Measurements from ENCODE around the gene POU3F2.

Gene POU3F2

GRCh38 chr6:98831057-98831958 lies 3.1 kb upstream of the POU3F2 start:
- no peak for DNase-seq

- no peak for DNase-seq
Measured at GRCh38 chr6:98831959-98832283, 2.5 kb upstream of the POU3F2 start.

DNA sequence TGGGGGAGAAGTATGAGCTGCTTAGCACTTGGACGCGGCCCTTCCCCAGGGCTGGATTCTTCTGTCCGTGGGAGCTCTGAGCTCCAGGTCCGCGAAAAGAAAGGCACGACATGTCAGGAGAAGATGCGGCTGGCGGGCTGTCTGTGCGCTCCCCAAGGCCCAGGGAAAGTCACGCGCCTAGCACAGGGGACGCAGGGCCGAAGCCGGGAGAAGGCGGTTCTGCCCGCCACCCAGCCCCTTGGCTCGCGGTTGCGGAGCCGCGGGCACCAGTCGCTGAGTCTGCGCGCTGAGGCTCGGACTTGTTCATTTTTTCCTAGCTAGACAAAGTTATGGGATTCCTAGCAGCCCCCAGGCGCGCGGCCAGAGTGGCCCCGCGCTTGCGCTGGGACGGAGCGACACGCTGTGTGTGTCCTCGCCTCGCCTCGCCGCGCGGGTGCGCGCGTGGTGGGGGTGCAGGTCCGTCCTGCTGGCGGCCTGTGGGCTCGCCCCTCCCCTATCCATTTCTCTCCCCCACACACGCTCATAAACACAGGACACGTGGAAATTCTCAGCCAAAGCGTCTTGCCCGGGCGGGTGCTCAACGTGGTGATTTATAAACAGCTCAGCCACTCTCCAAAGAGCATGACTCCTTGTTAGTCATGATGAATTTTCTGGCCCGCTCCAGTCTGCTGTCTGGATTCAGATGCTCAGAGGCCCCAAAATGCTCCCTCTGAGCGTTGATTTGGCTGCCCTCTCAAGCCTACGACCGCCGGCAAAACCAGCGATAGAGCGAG lies 1.9 kb upstream of the POU3F2 start:
- DNase-seq = no peak

DNA sequence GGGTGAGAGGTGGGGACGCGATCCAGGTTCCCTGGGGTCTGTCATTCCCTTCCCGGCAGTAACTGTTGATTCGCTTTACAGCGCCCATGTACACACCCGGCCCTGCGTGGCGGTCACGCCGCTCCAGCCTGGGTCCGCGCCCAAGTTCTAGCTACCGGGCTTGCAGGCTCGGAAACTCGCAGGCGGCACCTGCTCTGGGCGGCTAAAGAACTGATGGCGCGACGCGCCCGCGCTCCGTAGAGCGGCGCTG lies 1.4 kb upstream of the POU3F2 start:
- DNase-seq = no peak

DNA sequence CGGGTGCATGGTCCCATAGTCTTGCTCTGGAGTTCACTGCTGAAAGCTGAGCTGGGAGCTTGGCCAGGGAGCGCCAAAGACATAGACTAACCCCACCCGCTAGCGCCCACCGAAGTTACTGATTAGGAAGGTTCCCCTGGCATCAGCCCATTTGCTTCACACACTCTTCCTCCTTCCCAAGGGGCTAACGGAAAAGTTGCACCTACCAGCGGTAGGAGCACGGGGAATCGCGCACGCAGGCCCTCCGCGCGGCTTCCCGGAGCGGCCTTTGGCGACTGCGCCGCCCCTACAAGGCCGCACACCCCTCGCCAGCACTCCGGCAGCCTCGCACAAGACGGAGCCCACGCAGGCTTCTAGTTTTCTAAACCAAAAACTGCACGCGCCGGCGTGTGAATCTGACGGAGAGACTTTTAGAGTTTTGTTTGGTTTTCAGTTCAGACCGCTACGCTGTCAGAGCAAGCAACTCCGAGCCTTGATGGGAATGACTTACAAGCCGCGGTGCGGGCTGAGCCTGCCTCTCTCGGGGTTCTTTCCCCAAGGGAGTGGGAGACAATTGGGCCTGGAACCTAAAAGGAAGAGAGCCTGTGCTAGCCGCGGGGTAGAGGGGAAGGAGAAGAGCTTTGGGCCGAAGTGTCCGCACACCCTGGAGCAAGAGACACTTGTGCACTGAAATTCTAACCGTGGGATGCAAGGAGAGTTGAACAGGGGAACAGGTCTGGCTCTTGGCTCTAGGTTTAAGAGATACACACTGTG lies 891 bp upstream of the POU3F2 start:
- DNase-seq = no peak

DNA sequence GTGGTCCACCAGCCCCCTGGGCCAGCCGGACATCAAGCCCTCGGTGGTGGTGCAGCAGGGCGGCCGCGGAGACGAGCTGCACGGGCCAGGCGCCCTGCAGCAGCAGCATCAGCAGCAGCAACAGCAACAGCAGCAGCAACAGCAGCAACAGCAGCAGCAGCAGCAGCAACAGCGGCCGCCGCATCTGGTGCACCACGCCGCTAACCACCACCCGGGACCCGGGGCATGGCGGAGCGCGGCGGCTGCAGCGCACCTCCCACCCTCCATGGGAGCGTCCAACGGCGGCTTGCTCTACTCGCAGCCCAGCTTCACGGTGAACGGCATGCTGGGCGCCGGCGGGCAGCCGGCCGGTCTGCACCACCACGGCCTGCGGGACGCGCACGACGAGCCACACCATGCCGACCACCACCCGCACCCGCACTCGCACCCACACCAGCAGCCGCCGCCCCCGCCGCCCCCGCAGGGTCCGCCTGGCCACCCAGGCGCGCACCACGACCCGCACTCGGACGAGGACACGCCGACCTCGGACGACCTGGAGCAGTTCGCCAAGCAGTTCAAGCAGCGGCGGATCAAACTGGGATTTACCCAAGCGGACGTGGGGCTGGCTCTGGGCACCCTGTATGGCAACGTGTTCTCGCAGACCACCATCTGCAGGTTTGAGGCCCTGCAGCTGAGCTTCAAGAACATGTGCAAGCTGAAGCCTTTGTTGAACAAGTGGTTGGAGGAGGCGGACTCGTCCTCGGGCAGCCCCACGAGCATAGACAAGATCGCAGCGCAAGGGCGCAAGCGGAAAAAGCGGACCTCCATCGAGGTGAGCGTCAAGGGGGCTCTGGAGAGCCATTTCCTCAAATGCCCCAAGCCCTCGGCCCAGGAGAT lies 1.0 kb downstream of the POU3F2 start:
- no peak for DNase-seq

- no peak for DNase-seq
Measured at GRCh38 chr6:98836025-98836961, 1.9 kb downstream of the POU3F2 start.

DNA sequence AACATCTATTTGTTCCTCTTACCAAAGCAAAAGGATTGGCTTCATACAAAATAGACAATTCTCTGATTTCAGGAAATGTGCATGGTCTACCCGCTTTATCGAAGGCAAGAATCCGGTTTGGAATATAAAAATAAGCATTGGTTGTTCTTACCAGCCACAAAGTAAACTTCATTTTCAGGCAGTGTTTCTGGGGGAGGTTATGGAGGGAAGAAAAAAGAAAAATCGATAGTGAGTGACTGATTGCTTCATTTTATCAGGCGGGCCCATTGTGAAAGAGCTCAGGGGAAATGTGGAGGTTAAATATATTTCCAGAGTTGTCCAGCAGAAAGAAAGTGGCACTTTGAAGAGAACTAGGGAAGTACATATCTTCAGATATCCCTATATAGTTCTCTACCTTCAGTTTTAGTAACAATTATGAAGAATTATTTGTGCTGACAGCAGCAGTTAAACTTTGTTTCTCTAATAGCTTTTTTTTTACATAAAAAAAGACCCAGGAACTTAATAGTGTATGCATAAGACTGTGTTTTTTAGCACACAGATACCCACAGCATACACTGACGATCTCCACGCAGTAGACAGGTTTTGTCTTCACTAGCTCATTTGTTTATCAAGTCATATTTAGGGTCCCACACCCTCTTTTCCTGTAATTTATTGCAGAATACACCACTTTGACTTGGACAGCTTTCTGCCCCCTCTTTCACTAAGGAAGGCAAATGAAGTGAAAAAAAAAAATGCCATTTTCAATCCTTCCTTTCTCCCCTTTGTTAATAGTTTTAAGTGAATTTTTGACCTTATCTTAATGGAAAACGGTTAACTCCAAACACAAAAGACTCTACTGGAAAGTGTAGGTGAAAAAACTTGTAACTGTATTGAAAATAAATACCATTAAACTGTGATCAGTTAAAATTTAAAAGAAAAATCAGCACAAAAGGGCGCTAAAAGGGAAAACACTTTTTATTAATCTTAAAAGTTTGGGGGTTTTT lies 2.9 kb downstream of the POU3F2 start:
- DNase-seq = no peak

DNA sequence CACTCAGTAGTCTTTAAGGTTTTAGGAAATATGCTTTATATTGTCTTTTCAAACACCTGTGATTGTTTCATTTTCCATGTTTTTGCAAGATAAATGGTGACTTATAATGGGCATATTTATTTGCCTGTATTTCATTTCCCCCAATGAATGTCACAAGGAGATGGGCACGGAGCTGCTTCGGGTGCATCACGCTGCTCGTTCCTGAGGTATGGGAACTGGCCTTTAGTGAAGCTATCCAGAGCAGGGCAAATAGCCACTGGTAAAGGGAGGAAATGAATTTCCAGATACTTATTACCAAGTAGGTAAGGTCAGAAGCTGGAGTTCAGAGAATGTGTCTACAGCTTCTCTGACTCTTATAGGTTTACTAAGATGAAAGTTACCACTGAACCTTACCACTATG lies 3.7 kb downstream of the POU3F2 start:
- DNase-seq = no peak

GRCh38 chr6:98838975-98839374 lies 4.6 kb downstream of the POU3F2 start:
- DNase-seq = no peak

DNA sequence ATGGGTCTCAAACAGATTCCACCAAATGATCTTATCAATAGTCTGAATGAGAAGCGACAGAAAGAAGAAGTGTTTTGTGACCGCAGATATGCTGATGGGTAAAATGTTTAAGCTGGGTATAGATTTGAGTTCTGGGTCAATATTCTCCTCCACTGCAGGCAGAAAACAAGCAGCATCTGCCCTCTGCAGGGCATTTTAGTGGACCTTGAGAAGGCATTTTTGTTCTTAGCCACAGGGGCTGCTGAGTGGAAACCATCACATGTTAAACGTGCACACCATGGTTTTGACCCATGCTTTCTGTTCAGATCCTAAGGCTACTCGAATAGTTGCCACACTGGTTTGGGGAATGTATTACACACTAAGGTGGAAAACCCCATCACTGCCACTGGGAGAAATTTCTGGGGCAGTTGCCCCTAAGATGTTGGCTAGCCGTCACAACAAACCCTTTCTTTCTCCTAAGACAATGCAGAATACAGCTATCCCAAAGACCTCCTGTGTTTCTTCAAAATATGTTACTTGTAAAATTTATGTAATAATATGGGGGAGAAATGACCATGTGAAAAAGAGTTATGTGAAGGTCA lies 5.5 kb downstream of the POU3F2 start:
- DNase-seq = no peak

DNA sequence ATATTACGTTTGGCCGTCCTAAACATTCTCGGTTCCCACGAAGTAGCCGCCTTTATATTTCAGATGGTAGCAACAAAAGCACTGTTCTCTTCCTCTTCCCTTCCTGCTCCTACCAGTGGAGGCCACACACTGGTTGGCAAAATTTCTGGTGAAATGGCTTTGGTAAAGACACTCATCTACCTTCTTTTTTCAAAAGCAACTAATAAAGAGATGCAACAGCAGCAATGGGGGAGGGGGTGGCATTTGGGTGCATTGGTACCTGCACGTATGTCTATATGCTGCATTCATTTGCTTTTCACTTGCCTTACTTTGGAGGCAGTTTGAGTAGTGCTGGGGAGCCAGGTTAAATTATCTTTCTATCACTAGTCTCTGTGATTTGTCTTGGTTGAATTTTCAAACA lies 6.0 kb downstream of the POU3F2 start:
- DNase-seq = no peak

DNA sequence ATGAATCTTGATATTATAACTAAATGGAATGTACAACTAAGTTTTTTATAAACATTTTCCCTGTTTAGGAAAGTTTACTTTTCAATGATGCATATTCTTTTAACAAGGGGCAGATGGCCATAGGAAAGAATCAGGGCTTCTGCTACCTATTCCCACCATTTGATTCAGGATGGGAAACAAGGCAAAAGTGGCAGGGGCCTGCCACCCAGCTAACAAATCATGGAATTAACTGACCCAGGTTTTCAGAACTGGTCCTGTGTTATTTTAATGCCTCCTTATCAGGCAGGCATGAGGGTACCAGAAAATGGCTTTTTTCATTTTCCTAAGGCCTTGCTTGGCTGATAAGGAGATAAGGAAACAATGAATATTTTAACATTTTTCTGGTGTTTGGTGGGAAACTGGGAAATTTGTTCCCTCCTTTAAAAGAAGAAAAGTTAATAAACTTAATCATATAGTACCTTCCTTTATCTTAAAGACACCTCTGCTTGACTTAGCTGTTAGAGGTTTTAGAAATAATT lies 6.7 kb downstream of the POU3F2 start:
- DNase-seq = no peak

DNA sequence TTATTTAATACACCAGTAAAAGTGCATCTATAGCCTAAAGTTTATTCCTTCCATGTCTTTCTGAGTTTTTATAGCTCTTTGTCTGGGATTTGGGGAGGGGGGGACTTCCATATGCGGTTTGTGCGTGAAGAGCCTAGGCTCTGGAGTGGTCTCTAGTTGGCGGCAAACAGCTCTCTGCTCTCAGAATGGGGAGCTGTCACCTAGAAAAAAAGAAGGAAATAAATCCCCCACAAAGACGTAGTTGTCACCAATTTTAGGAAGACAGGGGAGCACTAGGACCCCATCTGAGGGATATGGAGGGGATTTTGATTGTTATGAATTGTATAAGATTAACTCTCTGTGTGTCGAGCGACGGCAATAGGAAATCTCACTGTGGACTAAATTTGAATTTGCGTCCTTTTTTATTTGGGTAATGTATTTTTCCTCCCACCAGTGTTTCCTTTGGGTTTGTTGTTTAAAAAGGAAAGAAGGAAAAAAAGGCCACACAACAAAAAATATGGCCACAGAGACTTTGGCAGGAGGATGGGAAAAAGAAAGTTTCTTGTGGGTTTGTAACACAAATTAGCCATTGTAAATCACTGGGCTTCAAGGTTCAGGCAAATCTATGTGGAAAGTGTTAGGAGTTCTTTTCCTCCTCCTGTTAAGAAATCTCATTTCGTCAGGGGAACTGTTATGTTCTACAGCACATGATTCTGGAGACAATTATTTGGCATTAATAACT lies 7.4 kb downstream of the POU3F2 start:
- no peak for DNase-seq

DNA sequence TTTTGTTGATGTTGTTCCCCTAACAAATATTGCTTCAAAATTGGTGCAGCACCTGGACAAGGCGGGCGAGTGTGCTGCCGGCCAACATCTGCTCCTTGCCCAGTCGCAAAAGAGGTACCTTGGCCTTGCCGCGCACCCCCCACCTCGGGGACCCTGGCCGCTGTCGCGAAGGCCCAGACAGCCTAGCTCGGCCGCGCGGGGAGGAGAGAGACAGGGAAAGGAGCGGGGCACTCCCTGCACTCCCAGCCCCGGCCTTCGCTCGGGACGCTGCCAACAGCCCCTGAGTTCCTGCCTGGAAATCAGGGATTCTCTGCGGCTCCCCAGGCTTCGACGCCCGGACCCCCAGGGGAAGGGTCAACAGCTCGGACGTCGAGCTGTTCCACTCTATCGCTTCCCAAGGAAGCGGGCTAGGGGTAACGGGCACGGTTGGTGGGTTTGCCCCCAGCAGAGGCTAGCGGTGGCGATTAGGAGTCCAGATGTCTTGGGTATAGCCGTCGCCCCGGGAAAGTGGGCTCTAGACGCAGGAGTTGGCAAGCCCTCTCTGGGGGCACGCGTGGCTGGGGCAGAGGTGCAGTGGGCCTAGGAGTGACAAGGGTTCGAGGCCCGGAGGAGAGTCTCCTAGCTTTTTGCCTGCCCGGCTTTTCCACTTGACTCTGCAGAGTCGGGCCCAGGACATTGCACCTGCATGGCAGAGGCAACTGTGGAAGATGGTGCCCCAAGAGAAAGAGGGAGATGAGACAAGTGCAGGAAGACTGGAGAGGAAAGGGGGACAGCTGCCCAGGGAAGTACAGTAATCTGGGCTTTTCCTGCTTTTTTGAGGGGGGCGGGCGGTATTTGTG lies 8.2 kb downstream of the POU3F2 start:
- DNase-seq = no peak

DNA sequence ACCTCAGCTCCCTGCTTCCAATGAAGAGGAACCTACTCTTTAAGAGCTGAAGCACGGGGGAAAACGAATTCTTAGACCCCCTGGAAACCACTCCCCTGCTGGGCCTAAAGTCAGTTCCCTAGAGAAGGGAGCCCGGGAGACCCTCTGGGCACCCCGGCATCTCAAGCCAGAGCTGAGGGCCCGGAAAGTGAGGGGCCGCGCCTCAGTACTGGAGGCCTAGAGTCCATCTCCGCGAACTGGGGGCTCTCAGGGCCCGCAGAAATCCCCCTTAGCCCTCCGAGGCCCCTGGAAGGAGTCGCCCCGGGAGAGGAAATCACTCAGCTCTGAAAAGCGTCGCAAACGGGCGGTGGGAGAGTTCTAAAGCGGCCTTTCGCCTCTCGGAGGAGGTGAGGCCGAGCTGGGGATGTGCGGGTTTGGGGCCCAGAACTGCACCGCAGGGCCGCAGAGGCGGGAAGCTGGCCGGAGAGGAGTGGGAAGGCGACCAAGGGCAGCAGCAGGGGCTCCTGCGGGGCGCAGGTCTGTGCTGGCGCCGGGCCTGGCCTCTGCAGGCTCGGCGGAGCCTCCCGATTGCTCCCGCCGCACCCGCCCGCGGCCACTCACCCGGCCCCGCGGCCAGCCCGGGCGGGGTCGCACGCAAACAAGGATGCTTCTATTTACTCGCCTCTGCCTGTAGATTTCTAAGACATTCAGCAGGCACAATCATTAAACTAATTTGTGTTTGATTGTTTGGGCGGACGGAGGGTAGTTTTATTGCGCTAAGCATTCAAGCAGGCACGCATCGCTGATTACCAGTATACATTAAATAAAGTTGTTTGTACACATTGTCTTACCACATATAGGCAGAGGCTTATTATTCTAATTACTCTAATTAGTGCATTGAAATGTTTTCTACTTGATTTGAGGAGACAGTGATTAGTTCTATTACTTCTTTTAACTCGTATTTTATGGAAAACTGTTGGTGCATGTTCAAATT lies 9.2 kb downstream of the POU3F2 start:
- DNase-seq = no peak
